Fibroblast of lung (primary cell): ENCODE measurements around the gene IFNA16. TPM values are rescaled to one million over a fixed set of nuclear protein-coding genes. Genes with fewer than 3 reads are reported as not detected.

Source experiments
- polyA plus RNA-seq, 2 donors: library from polyadenylated mRNA; depleted of rRNA in 1 of 2; stranded (reverse) in 1 of 2; unstranded in 1 of 2; fragments of >200 nt; gene quantifications; 2 replicates each; pipeline ENCODE4 v1.2.1, GENCODE V29; 2011 to 2012; ENCODE audit warnings: missing spikeins in 1 of 2
- total RNA-seq: library from RNA; depleted of rRNA; stranded (reverse); fragments of >200 nt; gene quantifications from 2 replicates; pipeline ENCODE4 v1.2.1, GENCODE V29; 2014

The IFNA16 gene
- total and polyA plus RNA-seq, 2 donors (not counting 1 experiment from before 2014, with no cell fraction given): not detected

Other genes starting within 250 kb of the IFNA16 start
- 12.3 and 24.9 TPM in 2 replicates for gene HACD4, start 185.7 kb downstream of the IFNA16 start, total RNA-seq
- gene HACD4, start 185.7 kb downstream of the IFNA16 start, polyA plus RNA-seq: 11.4 and 27.1 TPM in 2 replicates
- gene IFNB1, start 139.4 kb downstream of the IFNA16 start, total RNA-seq: under 0.01 and 0.17 TPM in 2 replicates
- gene IFNB1, start 139.4 kb downstream of the IFNA16 start, polyA plus RNA-seq: not detected in 2 replicates
- not detected in 2 replicates for gene IFNW1, start 75.5 kb downstream of the IFNA16 start, total RNA-seq
- not detected in 2 replicates for gene IFNW1, start 75.5 kb downstream of the IFNA16 start, polyA plus RNA-seq
- not detected in 2 replicates for gene IFNA21, start 50.7 kb downstream of the IFNA16 start, total RNA-seq
- not detected in 2 replicates for gene IFNA21, start 50.7 kb downstream of the IFNA16 start, polyA plus RNA-seq
- gene IFNA4, start 29.7 kb downstream of the IFNA16 start, total RNA-seq: not detected in 2 replicates
- gene IFNA4, start 29.7 kb downstream of the IFNA16 start, polyA plus RNA-seq: not detected in 2 replicates
- not detected in 2 replicates for gene IFNA7, start 15.1 kb downstream of the IFNA16 start, total RNA-seq
- not detected in 2 replicates for gene IFNA7, start 15.1 kb downstream of the IFNA16 start, polyA plus RNA-seq
- gene IFNA10, start 10.2 kb downstream of the IFNA16 start, total RNA-seq: not detected in 2 replicates
- gene IFNA10, start 10.2 kb downstream of the IFNA16 start, polyA plus RNA-seq: not detected in 2 replicates
- gene IFNA17, start 10.9 kb upstream of the IFNA16 start, total RNA-seq: not detected in 2 replicates
- not detected in 2 replicates for gene IFNA17, start 10.9 kb upstream of the IFNA16 start, polyA plus RNA-seq
- gene IFNA14, start 22.7 kb upstream of the IFNA16 start, total RNA-seq: not detected in 2 replicates
- not detected in 2 replicates for gene IFNA14, start 22.7 kb upstream of the IFNA16 start, polyA plus RNA-seq
- gene IFNA5, start 88.0 kb upstream of the IFNA16 start, total RNA-seq: not detected in 2 replicates
- not detected in 2 replicates for gene IFNA5, start 88.0 kb upstream of the IFNA16 start, polyA plus RNA-seq
- gene KLHL9, start 118.1 kb upstream of the IFNA16 start, total RNA-seq: 37.2 and 37.5 TPM in 2 replicates
- gene KLHL9, start 118.1 kb upstream of the IFNA16 start, polyA plus RNA-seq: 25.7 and 33.5 TPM in 2 replicates
- gene IFNA6, start 133.6 kb upstream of the IFNA16 start, total RNA-seq: not detected in 2 replicates
- not detected in 2 replicates for gene IFNA6, start 133.6 kb upstream of the IFNA16 start, polyA plus RNA-seq
- not detected in 2 replicates for gene IFNA13, start 150.7 kb upstream of the IFNA16 start, total RNA-seq
- not detected in 2 replicates for gene IFNA13, start 150.7 kb upstream of the IFNA16 start, polyA plus RNA-seq
- not detected in 2 replicates for gene IFNA2, start 168.1 kb upstream of the IFNA16 start, total RNA-seq
- not detected in 2 replicates for gene IFNA2, start 168.1 kb upstream of the IFNA16 start, polyA plus RNA-seq
- gene IFNA8, start 191.8 kb upstream of the IFNA16 start, total RNA-seq: not detected in 2 replicates
- gene IFNA8, start 191.8 kb upstream of the IFNA16 start, polyA plus RNA-seq: not detected in 2 replicates
- not detected in 2 replicates for gene IFNA1, start 223.1 kb upstream of the IFNA16 start, total RNA-seq
- gene IFNA1, start 223.1 kb upstream of the IFNA16 start, polyA plus RNA-seq: not detected in 2 replicates